ENCODE data around the gene ARAP1.

The ARAP1 gene

GRCh38 chr11:72668629-72669347, 83.4 kb downstream of the ARAP1 start:
- peak; percentile 29 to 33 for DNase-seq (ENCODE audit: low read depth in 2 of 2)

GRCh38 chr11:72665911-72666472, 86.2 kb downstream of the ARAP1 start:
- no peak for DNase-seq (ENCODE audit: low read depth in 2 of 2)

- no peak for DNase-seq (ENCODE audit: low read depth in 2 of 2)
These were observed 90.2 kb downstream of the ARAP1 start for GRCh38 chr11:72662036-72662435.

GRCh38 chr11:72661486-72661885, 90.7 kb downstream of the ARAP1 start:
- DNase-seq (ENCODE audit: low read depth in 2 of 2) = no peak

- no peak for DNase-seq (ENCODE audit: low read depth in 2 of 2)
These were observed 93.1 kb downstream of the ARAP1 start for GRCh38 chr11:72658989-72659640.

GRCh38 chr11:72657411-72658100, 94.7 kb downstream of the ARAP1 start:
- DNase-seq (ENCODE audit: low read depth in 2 of 2) = no peak

- DNase-seq (ENCODE audit: low read depth in 2 of 2) = no peak
These were observed 96.2 kb downstream of the ARAP1 start for GRCh38 chr11:72655896-72656464.

GRCh38 chr11:72655014-72655413, 97.2 kb downstream of the ARAP1 start:
- DNase-seq (ENCODE audit: low read depth in 2 of 2) = no peak

- DNase-seq (ENCODE audit: low read depth in 2 of 2) = no peak
These were observed 98.6 kb downstream of the ARAP1 start for GRCh38 chr11:72653649-72654048.

- no peak for DNase-seq (ENCODE audit: low read depth in 2 of 2)
These were observed 99.2 kb downstream of the ARAP1 start for GRCh38 chr11:72652873-72653630.

- no peak for DNase-seq (ENCODE audit: low read depth in 2 of 2)
These were observed 100.1 kb downstream of the ARAP1 start for GRCh38 chr11:72652133-72652532.

- DNase-seq (ENCODE audit: low read depth in 2 of 2) = no peak
These were observed 102.8 kb downstream of the ARAP1 start for GRCh38 chr11:72649215-72649976.

- no peak for DNase-seq (ENCODE audit: low read depth in 2 of 2)
These were observed 103.6 kb downstream of the ARAP1 start for GRCh38 chr11:72648384-72649136.

- no peak for DNase-seq (ENCODE audit: low read depth in 2 of 2)
These were observed 104.3 kb downstream of the ARAP1 start for GRCh38 chr11:72647882-72648281.

GRCh38 chr11:72646472-72646871, 105.7 kb downstream of the ARAP1 start:
- no peak for DNase-seq (ENCODE audit: low read depth in 2 of 2)

- no peak for DNase-seq (ENCODE audit: low read depth in 2 of 2)
These were observed 106.2 kb downstream of the ARAP1 start for GRCh38 chr11:72646024-72646423.

GRCh38 chr11:72643547-72643946, 108.7 kb downstream of the ARAP1 start:
- DNase-seq (ENCODE audit: low read depth in 2 of 2) = no peak

- peak; percentile 50 to 52 for DNase-seq (ENCODE audit: low read depth in 2 of 2)
These were observed 109.2 kb downstream of the ARAP1 start for GRCh38 chr11:72642884-72643522.

Measured in activated CD4-positive, alpha-beta T cell treated with anti-CD3 and anti-CD28 coated beads for 24 hours (primary cell).